ENCODE results near the gene PWWP2B.

DNA sequence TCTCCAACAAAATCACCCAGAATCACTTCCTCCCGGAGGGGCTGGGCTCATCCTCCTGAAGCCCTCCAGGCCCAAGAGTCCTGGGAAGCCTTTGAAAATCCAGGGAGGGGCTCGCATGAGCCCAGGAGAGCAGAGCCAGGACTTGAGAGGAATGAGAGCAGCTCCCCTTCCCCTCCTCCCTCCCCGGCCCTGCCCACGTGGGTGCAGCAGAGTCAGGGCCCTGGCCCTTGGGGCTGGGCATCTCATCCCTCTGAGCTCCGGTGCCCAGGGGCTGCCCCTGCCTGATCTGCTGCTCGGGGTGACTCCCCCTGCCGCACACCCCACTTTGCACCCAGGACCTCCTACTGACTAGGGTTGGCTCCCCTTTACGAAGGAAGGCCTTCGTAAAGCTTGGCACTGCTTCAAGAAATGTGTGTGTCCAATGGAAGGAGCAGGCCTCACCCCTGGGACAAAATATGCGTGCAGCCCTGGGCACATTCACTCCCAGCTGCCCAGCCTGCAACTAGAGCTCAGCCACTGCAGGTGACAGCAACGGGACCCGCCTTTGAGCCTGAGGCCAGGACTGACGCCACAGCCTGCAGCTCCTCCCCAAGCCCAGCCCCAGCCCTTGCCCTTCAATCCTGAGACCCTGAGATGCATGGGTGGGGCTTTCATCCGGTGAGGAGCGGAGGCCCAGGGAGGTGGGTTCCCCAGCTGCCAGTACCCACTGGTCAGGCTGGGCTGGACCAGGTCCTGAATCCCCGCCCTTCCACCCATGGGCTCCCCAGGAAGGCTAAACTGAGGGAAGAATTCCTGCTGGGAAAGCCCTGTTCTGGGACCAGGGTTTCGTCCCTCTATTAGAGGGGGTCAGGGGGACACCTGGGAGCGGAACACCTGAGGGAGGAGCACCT lies 21.8 kb downstream of the PWWP2B start:
- TF ChIP-seq, protein P1, sequence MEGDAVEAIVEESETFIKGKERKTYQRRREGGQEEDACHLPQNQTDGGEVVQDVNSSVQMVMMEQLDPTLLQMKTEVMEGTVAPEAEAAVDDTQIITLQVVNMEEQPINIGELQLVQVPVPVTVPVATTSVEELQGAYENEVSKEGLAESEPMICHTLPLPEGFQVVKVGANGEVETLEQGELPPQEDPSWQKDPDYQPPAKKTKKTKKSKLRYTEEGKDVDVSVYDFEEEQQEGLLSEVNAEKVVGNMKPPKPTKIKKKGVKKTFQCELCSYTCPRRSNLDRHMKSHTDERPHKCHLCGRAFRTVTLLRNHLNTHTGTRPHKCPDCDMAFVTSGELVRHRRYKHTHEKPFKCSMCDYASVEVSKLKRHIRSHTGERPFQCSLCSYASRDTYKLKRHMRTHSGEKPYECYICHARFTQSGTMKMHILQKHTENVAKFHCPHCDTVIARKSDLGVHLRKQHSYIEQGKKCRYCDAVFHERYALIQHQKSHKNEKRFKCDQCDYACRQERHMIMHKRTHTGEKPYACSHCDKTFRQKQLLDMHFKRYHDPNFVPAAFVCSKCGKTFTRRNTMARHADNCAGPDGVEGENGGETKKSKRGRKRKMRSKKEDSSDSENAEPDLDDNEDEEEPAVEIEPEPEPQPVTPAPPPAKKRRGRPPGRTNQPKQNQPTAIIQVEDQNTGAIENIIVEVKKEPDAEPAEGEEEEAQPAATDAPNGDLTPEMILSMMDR (IDR thresholded peaks at IDR 0.05): peak in 1 of 5 experiments; percentile 13
- peak; percentile 94 for TF ChIP-seq POLR2A (IDR thresholded peaks at IDR 0.05)
